ENCODE results near the gene TBC1D4. TPM values are rescaled to one million over a fixed set of nuclear protein-coding genes. Genes with fewer than 3 reads are reported as not detected.
"Not testable (repeated sequence)": the region's sequence is repeated elsewhere in the genome, so short reads cannot be mapped to it uniquely, and the experiment has no call there.

The TBC1D4 gene
- total and polyA plus RNA-seq, 7 donors, result 5.4 to 15.0 (median 7.8) TPM

- intact Hi-C loops (cut with DNase I), result no loop called here
- Histone ChIP-seq H3K27me3 (no peaks in the 10 kb centered on the region), H3K27ac (no peak overlapping the region), H3K4me1 (no peaks in the 10 kb centered on the region), H3K4me3 (no peak overlapping the region), H3K36me3 (no peaks in the 10 kb centered on the region), H3K9me3 (no peaks in the 10 kb centered on the region)
- DNase-seq, result no peak
- TF ChIP-seq POLR2A (IDR thresholded peaks at IDR 0.05) (no peak), CTCF (IDR thresholded peaks at IDR 0.05) (no peak), EP300 (IDR thresholded peaks at IDR 0.05) (no peak), POLR2AphosphoS5 (IDR thresholded peaks at IDR 0.05) (no peak)
- WGBS, 2 donors, result 57 to 62% methylated on average over 1 of the region's 1 CpG
Observed at GRCh38 chr13:75255653-75256052, 226.3 kb downstream of the TBC1D4 start.

DNA sequence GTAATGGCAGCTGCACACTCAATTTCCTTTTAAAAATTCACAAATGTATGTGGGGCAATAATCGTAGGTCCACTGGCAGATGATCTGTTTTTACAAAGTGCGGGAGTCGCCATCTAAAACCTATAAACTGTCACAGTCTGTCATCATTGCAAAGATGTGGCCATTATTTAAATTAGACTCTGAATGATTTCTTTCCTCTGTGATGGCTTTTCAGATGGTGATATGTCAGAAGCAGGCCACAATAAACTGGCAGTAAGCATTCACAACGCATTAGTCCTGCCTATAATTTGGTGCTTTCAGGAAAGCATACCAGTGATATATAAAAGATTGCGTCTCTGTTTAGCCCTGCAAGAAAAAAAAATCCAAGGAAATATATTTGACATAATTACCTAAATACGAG, 226.8 kb downstream of the TBC1D4 start:
- Histone ChIP-seq H3K4me3 (no peak overlapping the region), H3K9me3 (no peaks in the 10 kb centered on the region), H3K36me3 (no peaks in the 10 kb centered on the region), H3K4me1 (no peaks in the 10 kb centered on the region), H3K27ac (no peak overlapping the region), H3K27me3 (no peaks in the 10 kb centered on the region)
- no peak for DNase-seq
- TF ChIP-seq CTCF (IDR thresholded peaks at IDR 0.05) (no peak), POLR2A (IDR thresholded peaks at IDR 0.05) (no peak), EP300 (IDR thresholded peaks at IDR 0.05) (no peak), POLR2AphosphoS5 (IDR thresholded peaks at IDR 0.05) (no peak)
- 89% methylated on average over 6 of the region's 6 CpGs for WGBS, 2 donors
- intact Hi-C loops (cut with DNase I), result no loop called here

GRCh38 chr13:75251188-75251587, 230.8 kb downstream of the TBC1D4 start:
- no peaks in the 10 kb centered on the region for H3K27me3 ChIP-seq
- no peaks in the 10 kb centered on the region for H3K9me3 ChIP-seq
- intact Hi-C loops (cut with DNase I), result no loop called here
- H3K36me3 ChIP-seq, result no peaks in the 10 kb centered on the region
- 80 to 81% methylated on average over 4 of the region's 4 CpGs for WGBS, 2 donors
- TF ChIP-seq POLR2AphosphoS5 (IDR thresholded peaks at IDR 0.05), result no peak
- TF ChIP-seq POLR2A (IDR thresholded peaks at IDR 0.05), result no peak
- no peak for TF ChIP-seq CTCF (IDR thresholded peaks at IDR 0.05)
- no peak for TF ChIP-seq EP300 (IDR thresholded peaks at IDR 0.05)
- no peak overlapping the region for H3K27ac ChIP-seq
- no peak overlapping the region for H3K4me3 ChIP-seq
- no peaks in the 10 kb centered on the region for H3K4me1 ChIP-seq
- DNase-seq, result no peak

DNA sequence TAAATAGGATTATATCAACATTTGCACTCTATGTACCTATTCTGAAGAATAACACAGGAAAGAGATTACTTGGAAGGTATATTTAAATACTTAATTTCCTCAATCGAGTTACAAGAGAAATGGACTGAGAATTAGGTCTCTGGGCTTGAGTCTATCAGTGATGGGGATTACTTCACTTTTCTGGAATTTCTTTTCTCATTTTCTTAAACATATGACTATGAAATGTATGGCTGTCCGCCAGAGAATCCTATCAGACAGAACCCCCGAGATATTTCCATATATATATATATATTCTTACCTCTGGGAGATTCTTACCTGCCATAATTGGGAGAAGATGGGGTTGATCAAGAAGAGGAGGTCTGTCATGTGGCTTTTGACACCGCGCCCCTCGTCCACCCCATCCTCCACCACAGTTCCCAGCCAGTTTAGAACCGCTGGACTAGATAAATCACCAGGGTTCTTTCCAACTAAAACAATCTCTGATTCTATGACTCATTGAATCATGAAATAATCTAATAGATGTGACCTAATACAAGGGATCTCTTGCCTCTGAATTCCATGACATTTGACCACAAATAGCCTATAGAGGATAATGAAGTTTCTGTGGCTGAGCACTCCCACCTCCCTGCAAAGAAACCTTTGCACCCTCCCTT, 231.3 kb downstream of the TBC1D4 start:
- intact Hi-C loops (cut with DNase I), result no loop called here
- Histone ChIP-seq H3K27me3 (no peaks in the 10 kb centered on the region), H3K27ac (no peak overlapping the region), H3K36me3 (no peaks in the 10 kb centered on the region), H3K4me3 (no peak overlapping the region), H3K9me3 (no peaks in the 10 kb centered on the region), H3K4me1 (no peaks in the 10 kb centered on the region)
- 78 to 89% methylated on average over 7 of the region's 7 CpGs for WGBS, 2 donors
- no peak for DNase-seq
- TF ChIP-seq CTCF (IDR thresholded peaks at IDR 0.05), result no peak
- TF ChIP-seq POLR2A (IDR thresholded peaks at IDR 0.05), result no peak

- H3K4me3 ChIP-seq; intact Hi-C loops (cut with DNase I); H3K9me3 ChIP-seq; H3K27ac ChIP-seq; H3K27me3 ChIP-seq; H3K4me1 ChIP-seq; DNase-seq; H3K36me3 ChIP-seq: not testable (repeated sequence)
- WGBS, 2 donors, result 78 to 97% methylated on average over 5 of the region's 5 CpGs
Observed at GRCh38 chr13:75245578-75245977, 236.4 kb downstream of the TBC1D4 start.

- H3K27ac ChIP-seq; H3K4me3 ChIP-seq; H3K36me3 ChIP-seq; H3K9me3 ChIP-seq; H3K27me3 ChIP-seq; H3K4me1 ChIP-seq; DNase-seq; intact Hi-C loops (cut with DNase I): not testable (repeated sequence)
- WGBS, 2 donors, result 86 to 94% methylated on average over 22 of the region's 22 CpGs
Observed at GRCh38 chr13:75240240-75240639, 241.7 kb downstream of the TBC1D4 start.
